ENCODE data around the gene RALGPS2.

RALGPS2 gene

DNA sequence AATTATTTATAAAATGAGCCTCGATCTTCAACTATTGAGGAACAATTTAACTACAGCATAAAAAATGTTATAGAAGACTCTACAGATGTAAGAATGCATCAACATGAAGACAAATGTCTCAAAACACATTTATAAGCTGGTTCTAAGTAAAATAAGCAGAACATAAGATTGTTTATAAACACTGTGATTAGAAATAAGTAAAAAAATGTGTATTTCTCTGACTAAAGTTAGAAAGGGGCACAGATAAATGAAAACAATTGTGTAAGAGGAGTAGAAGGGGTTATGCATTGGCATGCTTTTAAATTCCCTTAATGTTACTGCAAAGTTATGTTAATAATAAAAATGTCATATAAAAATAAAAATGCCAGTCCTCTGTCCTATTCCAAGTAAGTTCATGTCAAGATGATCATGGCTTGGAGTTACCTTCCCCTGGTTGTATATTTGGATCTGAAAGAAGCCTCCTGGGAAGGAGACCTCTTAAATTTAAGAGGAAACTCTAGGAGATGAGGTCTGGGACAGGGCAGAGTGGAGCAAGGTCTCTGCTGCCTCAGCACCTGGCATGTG, 230.4 kb downstream of the RALGPS2 start:
- Histone ChIP-seq H3K4me1 (no peaks in the 10 kb centered on the region), H3K9me3 (no peaks in the 10 kb centered on the region), H3K4me3 (no peak overlapping the region), H3K27me3 (ENCODE audit: low read depth) (no peaks in the 10 kb centered on the region), H3K36me3 (replicated peaks) (no peaks in the 10 kb centered on the region)
- DNase-seq (ENCODE audit: low spot score in 2 of 2) = no peak
- in situ Hi-C loops (cut with MboI; ENCODE audit: low sequenced_read_pairs) = no loop called here

DNA sequence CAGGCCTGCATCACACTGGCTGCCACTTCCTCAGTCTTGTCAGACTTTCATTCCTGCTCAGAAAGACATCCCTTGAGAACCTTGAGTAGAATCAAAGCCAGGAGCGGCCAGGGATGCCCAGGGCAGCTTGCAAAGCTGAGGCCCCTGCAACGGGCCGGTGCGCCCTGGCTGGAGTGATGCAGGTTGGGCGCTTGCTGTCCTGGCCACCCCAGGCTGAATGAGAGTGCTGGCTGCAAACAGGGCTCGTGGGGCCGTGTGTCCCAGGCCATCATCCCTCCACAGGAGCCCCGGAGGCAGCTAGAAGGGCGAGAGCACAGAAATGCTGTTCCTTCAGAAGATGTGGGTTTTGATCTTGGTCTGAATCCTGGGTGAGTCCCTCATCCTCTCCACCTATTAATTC, 233.4 kb downstream of the RALGPS2 start:
- no peak for DNase-seq (ENCODE audit: low spot score in 2 of 2)
- no peaks in the 10 kb centered on the region for H3K4me1 ChIP-seq
- H3K27me3 ChIP-seq (ENCODE audit: low read depth) = no peaks in the 10 kb centered on the region
- in situ Hi-C loops (cut with MboI; ENCODE audit: low sequenced_read_pairs) = no loop called here
- H3K4me3 ChIP-seq = no peak overlapping the region
- H3K9me3 ChIP-seq = no peaks in the 10 kb centered on the region
- no peaks in the 10 kb centered on the region for H3K36me3 ChIP-seq (replicated peaks)

DNA sequence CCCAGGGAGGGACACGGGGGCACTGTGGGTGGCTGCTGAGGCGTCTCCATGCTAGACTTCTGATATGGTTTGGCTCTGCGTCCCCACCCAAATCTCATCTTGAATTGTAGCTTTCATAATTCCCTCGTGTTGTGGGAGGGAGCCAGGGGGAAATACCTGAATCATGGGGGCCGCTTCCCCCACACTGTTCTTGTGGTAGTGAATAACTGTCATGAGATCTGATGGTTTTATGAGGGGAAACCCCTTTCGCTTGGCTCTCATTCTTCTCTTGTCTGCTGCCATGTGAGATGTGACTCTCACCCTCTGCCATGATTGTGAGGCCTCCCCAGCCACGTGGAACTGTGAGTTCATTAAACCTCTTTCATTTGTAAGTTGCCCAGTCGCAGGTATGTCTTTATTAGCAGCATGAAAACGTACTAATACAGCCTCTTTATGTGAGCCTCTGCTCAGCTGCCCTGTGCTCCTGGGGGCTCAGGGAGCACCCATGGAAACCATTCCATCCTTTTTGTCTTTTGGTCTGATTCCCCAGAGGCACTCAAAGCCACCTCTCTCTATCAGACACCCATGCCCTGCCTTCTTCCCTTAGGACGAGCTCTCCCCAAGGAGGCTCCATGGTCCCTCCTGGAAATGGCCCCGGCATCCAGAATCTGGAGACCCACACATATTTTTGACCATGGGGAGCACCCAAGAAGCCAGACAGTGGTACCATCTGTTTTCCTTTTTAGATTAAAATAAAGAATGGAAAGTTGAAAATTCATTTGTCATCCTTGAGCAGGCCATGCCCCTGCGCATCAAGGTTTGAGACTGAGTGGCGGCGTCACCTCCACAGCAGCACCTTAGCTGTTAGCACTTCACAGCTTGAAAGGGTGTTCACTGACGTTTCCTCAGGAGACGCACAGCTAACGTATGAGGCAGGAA, 234.8 kb downstream of the RALGPS2 start:
- no peak for DNase-seq (ENCODE audit: low spot score in 2 of 2)
- in situ Hi-C loops (cut with MboI; ENCODE audit: low sequenced_read_pairs) = no loop called here
- no peaks in the 10 kb centered on the region for H3K9me3 ChIP-seq
- no peaks in the 10 kb centered on the region for H3K36me3 ChIP-seq (replicated peaks)
- H3K4me1 ChIP-seq = no peaks in the 10 kb centered on the region
- no peak overlapping the region for H3K4me3 ChIP-seq
- no peaks in the 10 kb centered on the region for H3K27me3 ChIP-seq (ENCODE audit: low read depth)

DNA sequence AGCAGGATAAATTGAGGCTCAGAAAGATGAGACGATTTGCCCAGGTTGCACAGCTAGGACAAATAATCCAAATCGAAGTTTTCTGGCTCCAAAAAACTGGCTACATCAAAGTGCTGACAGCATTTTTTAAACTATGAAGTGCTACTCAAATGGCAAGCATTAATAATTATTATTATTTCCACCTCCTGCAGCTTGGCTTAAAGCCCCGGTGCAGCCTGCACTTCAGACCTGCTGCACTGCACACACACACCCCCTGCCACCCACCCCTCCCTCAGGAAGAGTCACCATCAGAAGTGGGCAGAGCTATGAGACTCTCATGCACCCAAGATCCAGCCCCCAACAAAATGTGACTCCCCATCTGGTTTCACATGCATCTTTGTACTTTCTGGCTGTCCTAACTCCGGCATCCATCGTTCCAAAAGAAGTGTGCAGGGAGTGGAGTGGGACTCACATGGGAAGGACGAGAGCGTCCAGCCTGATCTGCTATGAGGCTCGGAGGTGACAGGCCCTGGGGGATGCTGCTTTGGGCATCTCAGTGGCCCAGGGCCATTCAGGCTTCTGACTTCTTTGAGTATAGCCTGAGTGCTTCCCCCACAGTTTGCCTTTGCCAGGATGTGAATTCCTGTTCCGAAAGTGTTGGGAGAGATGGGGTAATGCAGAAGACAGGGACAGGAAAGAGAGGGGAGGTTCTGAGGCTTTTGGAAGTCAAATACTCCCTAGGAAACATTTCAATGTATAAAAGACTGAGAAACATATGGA, 235.6 kb downstream of the RALGPS2 start:
- in situ Hi-C loops (cut with MboI; ENCODE audit: low sequenced_read_pairs) = no loop called here
- no peaks in the 10 kb centered on the region for H3K27me3 ChIP-seq (ENCODE audit: low read depth)
- no peak overlapping the region for H3K4me3 ChIP-seq
- no peaks in the 10 kb centered on the region for H3K36me3 ChIP-seq (replicated peaks)
- DNase-seq (ENCODE audit: low spot score in 2 of 2) = no peak
- no peaks in the 10 kb centered on the region for H3K9me3 ChIP-seq
- no peaks in the 10 kb centered on the region for H3K4me1 ChIP-seq

DNA sequence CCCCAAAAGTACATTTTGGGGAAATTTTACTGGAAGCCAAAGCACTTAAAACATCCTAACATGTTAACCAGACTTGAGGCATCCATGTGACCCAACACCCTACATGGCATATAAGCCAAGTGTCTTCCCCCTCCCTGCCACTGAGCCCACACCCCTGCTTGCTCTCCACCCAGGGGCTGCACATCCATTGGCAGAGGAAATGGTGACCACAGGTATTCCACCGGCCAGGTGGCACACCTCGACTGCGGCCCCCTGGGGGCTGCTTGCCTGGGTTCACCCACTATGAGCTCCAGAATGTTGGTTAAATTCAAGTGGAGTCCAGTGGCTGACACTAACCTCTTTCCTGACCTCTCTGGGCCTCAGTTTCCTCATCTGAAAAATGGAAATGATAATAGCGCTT, 236.3 kb downstream of the RALGPS2 start:
- Histone ChIP-seq H3K27me3 (ENCODE audit: low read depth) (no peaks in the 10 kb centered on the region), H3K4me1 (no peaks in the 10 kb centered on the region), H3K36me3 (replicated peaks) (no peaks in the 10 kb centered on the region), H3K9me3 (no peaks in the 10 kb centered on the region), H3K4me3 (no peak overlapping the region)
- in situ Hi-C loops (cut with MboI; ENCODE audit: low sequenced_read_pairs) = no loop called here
- no peak for DNase-seq (ENCODE audit: low spot score in 2 of 2)

DNA sequence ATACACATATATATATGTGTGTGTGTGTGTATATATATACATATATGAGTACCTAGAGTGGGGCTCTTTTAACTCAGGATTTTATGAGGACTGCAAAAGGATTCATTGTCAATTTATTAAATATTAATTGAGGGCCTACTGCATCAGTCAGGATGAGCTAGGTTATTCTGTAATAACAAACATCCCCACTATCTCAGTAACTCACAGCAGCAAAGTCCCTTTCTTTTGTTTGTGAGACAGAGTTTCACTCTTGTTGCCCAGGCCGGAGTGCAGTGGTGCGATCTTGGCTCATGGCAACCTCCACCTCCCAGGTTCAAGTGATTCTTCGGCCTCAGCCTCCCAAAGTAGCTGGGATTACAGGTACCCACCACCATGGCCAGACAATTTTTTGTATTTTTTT, 236.8 kb downstream of the RALGPS2 start:
- H3K36me3 ChIP-seq (replicated peaks) = no peaks in the 10 kb centered on the region

DNA sequence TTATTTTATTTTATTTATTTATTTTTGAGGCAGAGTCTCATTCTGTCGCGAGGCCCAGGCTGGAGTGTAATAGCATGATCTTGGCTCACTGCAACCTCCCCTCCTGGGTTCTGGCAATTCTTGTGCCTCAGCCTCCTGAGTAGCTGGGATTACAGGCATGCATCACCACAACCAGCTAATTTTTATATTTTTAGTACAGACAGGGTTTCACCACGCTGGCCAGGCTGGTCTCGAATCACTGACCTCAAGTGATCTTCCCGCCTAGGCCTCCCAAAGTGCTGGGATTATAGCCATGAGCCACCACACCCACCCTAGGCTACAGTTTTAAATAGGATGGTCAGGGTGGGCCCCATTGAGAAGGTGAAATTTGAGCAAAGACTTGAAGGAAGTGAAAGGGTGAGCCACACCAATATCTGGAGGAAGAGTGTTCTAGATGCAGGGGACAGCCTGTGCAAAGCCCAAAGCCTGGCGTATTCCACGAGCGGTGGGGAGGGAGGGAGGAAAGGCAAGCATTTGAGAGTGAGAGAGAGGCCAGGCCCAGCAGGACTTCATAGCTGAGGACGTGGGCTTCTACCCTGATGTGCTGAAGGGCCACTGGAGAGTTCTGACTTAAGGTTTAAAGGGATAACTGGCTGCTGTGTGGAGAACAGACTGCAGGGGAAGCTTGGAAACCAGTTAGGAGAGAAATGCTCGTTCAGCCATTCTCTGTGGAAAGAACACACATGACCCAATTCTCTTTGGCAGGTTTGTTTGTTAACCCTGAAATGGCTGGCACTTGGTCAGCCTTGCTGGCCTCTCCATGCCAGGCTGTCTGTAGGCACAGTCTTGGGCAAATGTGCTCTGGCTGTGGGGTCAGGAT, 238.0 kb downstream of the RALGPS2 start:
- Histone ChIP-seq H3K36me3 (replicated peaks) (no peaks in the 10 kb centered on the region), H3K9me3 (no peaks in the 10 kb centered on the region), H3K4me1 (no peaks in the 10 kb centered on the region), H3K27me3 (ENCODE audit: low read depth) (no peaks in the 10 kb centered on the region), H3K4me3 (no peak overlapping the region)
- in situ Hi-C loops (cut with MboI; ENCODE audit: low sequenced_read_pairs) = no loop called here
- no peak for DNase-seq (ENCODE audit: low spot score in 2 of 2)

More for the DNA sequence above, 236.8 kb downstream of the RALGPS2 start:
- Histone ChIP-seq H3K4me3 (no peak overlapping the region), H3K9me3 (no peaks in the 10 kb centered on the region), H3K4me1 (no peaks in the 10 kb centered on the region), H3K27me3 (ENCODE audit: low read depth) (no peaks in the 10 kb centered on the region)
- in situ Hi-C loops (cut with MboI; ENCODE audit: low sequenced_read_pairs) = no loop called here
- no peak for DNase-seq (ENCODE audit: low spot score in 2 of 2)

DNA sequence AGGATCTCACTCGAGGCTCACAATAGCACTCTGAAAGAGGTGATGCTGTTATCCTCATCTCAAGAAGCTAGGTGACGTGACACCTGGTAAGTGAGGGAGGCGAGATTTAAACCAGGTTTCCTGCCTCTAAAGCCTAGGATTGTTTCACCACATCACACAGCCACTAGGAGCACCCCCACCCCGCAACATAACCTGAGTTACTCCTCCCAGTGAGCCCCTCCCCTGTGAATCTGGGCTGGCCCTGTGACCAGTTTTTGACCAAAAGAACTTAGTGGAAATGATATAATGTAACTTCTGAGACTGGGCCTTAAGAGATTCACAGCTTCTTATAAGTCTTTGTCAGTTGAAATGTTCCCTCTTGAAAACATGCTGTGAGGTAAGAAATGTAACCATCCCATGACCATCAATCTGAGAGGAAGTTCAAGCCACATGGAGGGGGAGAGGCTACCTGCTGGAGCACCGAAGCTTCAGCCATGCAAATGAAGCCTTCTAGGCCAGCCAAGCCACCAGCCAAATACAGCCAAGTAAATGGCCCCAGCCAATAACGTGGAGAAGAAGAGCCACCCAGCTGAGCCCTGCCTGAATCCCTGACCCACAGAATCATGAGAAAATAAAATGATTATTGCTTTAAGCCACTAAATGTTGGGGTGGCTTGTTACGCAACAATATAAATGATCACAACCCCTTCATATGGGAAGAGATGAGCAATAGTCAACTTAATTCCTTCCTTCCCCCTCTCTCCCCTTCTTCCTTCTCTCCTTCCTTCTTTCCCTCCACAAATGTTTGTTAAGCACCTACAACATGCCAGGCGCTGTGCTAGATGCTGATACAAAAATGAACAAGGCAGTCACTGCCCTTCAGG, 239.7 kb downstream of the RALGPS2 start:
- no peaks in the 10 kb centered on the region for H3K27me3 ChIP-seq (ENCODE audit: low read depth)
- no peaks in the 10 kb centered on the region for H3K4me1 ChIP-seq
- in situ Hi-C loops (cut with MboI; ENCODE audit: low sequenced_read_pairs) = no loop called here
- H3K9me3 ChIP-seq = no peaks in the 10 kb centered on the region
- H3K4me3 ChIP-seq = no peak overlapping the region
- no peaks in the 10 kb centered on the region for H3K36me3 ChIP-seq (replicated peaks)
- no peak for DNase-seq (ENCODE audit: low spot score in 2 of 2)

- no peaks in the 10 kb centered on the region for H3K9me3 ChIP-seq
- H3K36me3 ChIP-seq (replicated peaks) = no peaks in the 10 kb centered on the region
- no peaks in the 10 kb centered on the region for H3K27me3 ChIP-seq (ENCODE audit: low read depth)
- no peak overlapping the region for H3K4me3 ChIP-seq
- no peak for DNase-seq (ENCODE audit: low spot score in 2 of 2)
- in situ Hi-C loops (cut with MboI; ENCODE audit: low sequenced_read_pairs) = no loop called here
- H3K4me1 ChIP-seq = no peaks in the 10 kb centered on the region
Measured at GRCh38 chr1:178966312-178966711, 241.3 kb downstream of the RALGPS2 start.

DNA sequence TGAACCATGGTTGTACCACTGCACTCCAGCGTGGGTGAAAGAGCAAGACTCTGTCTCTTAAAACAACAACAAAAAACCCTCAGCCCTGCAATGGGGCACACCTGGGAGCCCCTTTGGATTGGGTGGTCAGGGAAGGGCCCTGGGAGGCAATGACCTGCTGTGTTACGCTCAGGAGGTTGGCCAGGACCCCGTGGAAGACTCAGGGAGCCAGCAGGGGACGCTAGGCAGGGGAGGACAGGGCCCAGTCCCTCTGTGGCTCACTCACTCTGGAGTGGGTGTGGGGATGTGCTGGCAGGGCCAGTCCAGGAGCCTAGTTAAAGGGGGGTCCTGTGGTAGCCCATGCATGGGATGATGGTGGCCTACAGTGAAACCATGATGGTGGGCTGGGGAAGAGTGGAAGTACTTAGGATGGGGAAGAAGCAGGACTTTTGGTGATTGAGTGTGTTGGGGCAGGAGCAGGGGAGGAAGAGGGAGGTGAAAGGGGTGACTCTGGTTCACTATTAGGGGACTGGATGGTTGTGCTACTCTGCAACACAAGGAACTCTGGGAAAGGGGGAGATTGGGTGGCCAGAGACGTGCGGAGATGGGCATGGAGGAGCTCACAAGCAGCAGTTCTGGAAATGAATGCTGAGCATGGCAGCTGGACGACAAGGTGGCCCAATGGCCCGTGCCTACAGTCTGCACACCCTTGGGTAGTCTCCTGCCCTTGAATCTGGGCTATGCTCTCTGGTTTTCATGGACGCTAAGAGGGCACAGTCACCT, 244.4 kb downstream of the RALGPS2 start:
- in situ Hi-C loops (cut with MboI; ENCODE audit: low sequenced_read_pairs) = no loop called here
- no peaks in the 10 kb centered on the region for H3K9me3 ChIP-seq
- no peak for DNase-seq (ENCODE audit: low spot score in 2 of 2)
- H3K4me3 ChIP-seq = no peak overlapping the region
- H3K36me3 ChIP-seq (replicated peaks) = no peaks in the 10 kb centered on the region
- no peaks in the 10 kb centered on the region for H3K4me1 ChIP-seq
- no peaks in the 10 kb centered on the region for H3K27me3 ChIP-seq (ENCODE audit: low read depth)

DNA sequence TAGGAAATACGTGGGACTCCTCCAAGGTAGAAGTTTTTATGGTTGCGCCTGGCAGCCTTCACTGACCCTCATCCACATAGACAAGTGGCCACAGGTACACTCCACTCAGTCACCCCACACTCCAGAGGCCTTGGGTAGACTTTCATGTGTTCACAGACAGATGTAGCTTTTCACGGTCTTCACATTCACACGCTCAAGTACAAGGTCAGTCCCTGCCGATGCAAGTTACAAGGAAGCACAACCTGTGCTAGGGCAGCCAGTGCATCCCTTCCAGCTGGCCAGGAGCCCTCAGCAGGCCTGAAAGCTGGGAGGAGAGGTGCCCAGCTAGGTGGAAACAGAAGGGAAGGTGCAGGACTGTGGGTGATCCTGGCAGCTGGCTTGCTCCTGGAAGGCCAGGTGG, 245.1 kb downstream of the RALGPS2 start:
- no peaks in the 10 kb centered on the region for H3K9me3 ChIP-seq
- no peaks in the 10 kb centered on the region for H3K27me3 ChIP-seq (ENCODE audit: low read depth)
- no peaks in the 10 kb centered on the region for H3K4me1 ChIP-seq
- in situ Hi-C loops (cut with MboI; ENCODE audit: low sequenced_read_pairs) = no loop called here
- DNase-seq (ENCODE audit: low spot score in 2 of 2) = no peak
- H3K36me3 ChIP-seq (replicated peaks) = no peaks in the 10 kb centered on the region
- no peak overlapping the region for H3K4me3 ChIP-seq
